Osteocyte (in vitro differentiated cells): ENCODE data around the gene MIXL1. TPM values are rescaled to one million over a fixed set of nuclear protein-coding genes. Genes with fewer than 3 reads are reported as not detected.
"Not testable (repeated sequence)": the region's sequence is repeated elsewhere in the genome, so short reads cannot be mapped to it uniquely, and the experiment has no call there.

Experiments used
- DNase-seq: peaks from one replicate; pipeline ENCODE4 v3.0.0; 2021; ENCODE audit warnings: mixed read lengths; ENCODE audit not compliant: unreplicated experiment; ENCODE audit errors: extremely low spot score
- H3K27ac Mint-ChIP-seq: one replicate; pipeline ENCODE4 v1.8.0; 2021; ENCODE audit warnings: mild to moderate bottlenecking, mixed read lengths; ENCODE audit not compliant: unreplicated experiment
- H3K27me3 Mint-ChIP-seq: one replicate; pipeline ENCODE4 v1.8.0; 2021; ENCODE audit warnings: mixed read lengths; ENCODE audit not compliant: unreplicated experiment
- H3K36me3 Mint-ChIP-seq: one replicate; pipeline ENCODE4 v1.8.0; 2021; ENCODE audit warnings: mixed read lengths; ENCODE audit not compliant: unreplicated experiment
- H3K4me1 Mint-ChIP-seq: one replicate; pipeline ENCODE4 v1.8.0; 2021; ENCODE audit warnings: mixed read lengths; ENCODE audit not compliant: unreplicated experiment
- H3K4me3 Mint-ChIP-seq: one replicate; pipeline ENCODE4 v1.8.0; 2021; ENCODE audit warnings: mild to moderate bottlenecking, moderate library complexity, mixed read lengths; ENCODE audit not compliant: unreplicated experiment
- H3K9me3 Mint-ChIP-seq: one replicate; pipeline ENCODE4 v1.8.0; 2021; ENCODE audit warnings: mixed read lengths; ENCODE audit not compliant: unreplicated experiment
- CTCF ChIP-seq: fragments of 200-600 bp; sonication (generic); IDR thresholded peaks from 2 replicates; pipeline ENCODE4 v1.5.0; 2021; ENCODE audit warnings: antibody characterized with exemption, mild to moderate bottlenecking, moderate library complexity
- total RNA-seq: library from RNA; stranded (reverse); gene quantifications from 2 replicates; pipeline ENCODE4 v1.2.1, GENCODE V29; 2021

The MIXL1 gene
- total RNA-seq, 1 donor from 2014 or later: not detected

GRCh38 chr1:226239421-226239820, 16.0 kb downstream of the MIXL1 start:
- no peaks in the 10 kb centered on the region for H3K36me3 Mint-ChIP-seq
- no peak for DNase-seq
- H3K27ac Mint-ChIP-seq: no peak overlapping the region
- no peak overlapping the region for H3K4me3 Mint-ChIP-seq
- no peaks in the 10 kb centered on the region for H3K4me1 Mint-ChIP-seq
- no peaks in the 10 kb centered on the region for H3K27me3 Mint-ChIP-seq
- TF ChIP-seq CTCF: no peak
- H3K9me3 Mint-ChIP-seq: no peaks in the 10 kb centered on the region

- no peak for DNase-seq
- H3K27me3 Mint-ChIP-seq: no peaks in the 10 kb centered on the region
- H3K4me3 Mint-ChIP-seq: no peak overlapping the region
- peak overlapping the region; percentile 35 for H3K27ac Mint-ChIP-seq
- H3K36me3 Mint-ChIP-seq: peaks cover 2% of the 10 kb centered on the region
- no peak for TF ChIP-seq CTCF
- H3K9me3 Mint-ChIP-seq: no peaks in the 10 kb centered on the region
- peaks cover 4% of the 10 kb centered on the region for H3K4me1 Mint-ChIP-seq
Measured at GRCh38 chr1:226248091-226248490, 24.6 kb downstream of the MIXL1 start.

- H3K9me3 Mint-ChIP-seq: no peaks in the 10 kb centered on the region
- no peak for TF ChIP-seq CTCF
- H3K4me1 Mint-ChIP-seq: peaks cover 4% of the 10 kb centered on the region
- H3K27me3 Mint-ChIP-seq: no peaks in the 10 kb centered on the region
- no peak for DNase-seq
- no peak overlapping the region for H3K4me3 Mint-ChIP-seq
- peaks cover 2% of the 10 kb centered on the region for H3K36me3 Mint-ChIP-seq
- no peak overlapping the region for H3K27ac Mint-ChIP-seq
Measured at GRCh38 chr1:226248796-226249195, 25.3 kb downstream of the MIXL1 start.

GRCh38 chr1:226250511-226250910, 27.0 kb downstream of the MIXL1 start:
- no peak overlapping the region for H3K4me3 Mint-ChIP-seq
- no peak for TF ChIP-seq CTCF
- no peaks in the 10 kb centered on the region for H3K9me3 Mint-ChIP-seq
- H3K36me3 Mint-ChIP-seq: peaks cover 2% of the 10 kb centered on the region
- H3K4me1 Mint-ChIP-seq: peaks cover 4% of the 10 kb centered on the region
- H3K27me3 Mint-ChIP-seq: no peaks in the 10 kb centered on the region
- DNase-seq: no peak
- H3K27ac Mint-ChIP-seq: no peak overlapping the region

GRCh38 chr1:226252841-226253240, 29.4 kb downstream of the MIXL1 start:
- not testable (repeated sequence) for H3K36me3 Mint-ChIP-seq, DNase-seq

GRCh38 chr1:226253933-226254332, 30.5 kb downstream of the MIXL1 start:
- Mint-ChIP-seq H3K27me3 (no peaks in the 10 kb centered on the region), H3K9me3 (no peaks in the 10 kb centered on the region), H3K4me1 (no peaks in the 10 kb centered on the region), H3K27ac (no peak overlapping the region), H3K36me3 (no peaks in the 10 kb centered on the region), H3K4me3 (no peak overlapping the region)
- no peak for DNase-seq
- no peak for TF ChIP-seq CTCF

More at GRCh38 chr1:226252841-226253240, 29.4 kb downstream of the MIXL1 start:
- not testable (repeated sequence) for H3K9me3 Mint-ChIP-seq, H3K4me3 Mint-ChIP-seq, H3K27ac Mint-ChIP-seq, H3K27me3 Mint-ChIP-seq, H3K4me1 Mint-ChIP-seq
